Activated naive CD4-positive, alpha-beta T cell treated with anti-CD3 and anti-CD28 coated beads, Interleukin-2, amount 10 ng/mL, durations not matched to agents 7 days and 5 days (primary cell): Measurements from ENCODE around the gene CNKSR3.

ENCODE experiments used
- CTCF ChIA-PET: fragments of 350-600 bp; sonication (Branson Sonifier 250); formaldehyde crosslinking; loops from one replicate; lab custom pipeline; 2021; ENCODE audit warnings: antibody characterized with exemption; lab: Charles Lee
- DNase-seq: peaks from one replicate; pipeline ENCODE4 v3.0.0-alpha.2; 2020
- H3K27ac Mint-ChIP-seq: one replicate; pipeline ENCODE4 v1.8.0; 2021; ENCODE audit warnings: mild to moderate bottlenecking, moderate library complexity, mixed read lengths
- H3K27me3 Mint-ChIP-seq: one replicate; pipeline ENCODE4 v1.8.0; 2021; ENCODE audit warnings: mild to moderate bottlenecking, mixed read lengths
- H3K36me3 Mint-ChIP-seq: one replicate; pipeline ENCODE4 v1.8.0; 2021; ENCODE audit warnings: mixed read lengths
- H3K4me1 Mint-ChIP-seq: one replicate; pipeline ENCODE4 v1.8.0; 2021; ENCODE audit warnings: mixed read lengths
- H3K4me3 Mint-ChIP-seq: one replicate; pipeline ENCODE4 v1.8.0; 2021; ENCODE audit warnings: mild to moderate bottlenecking, moderate library complexity, mixed read lengths
- H3K9me3 Mint-ChIP-seq: one replicate; pipeline ENCODE4 v1.8.0; 2021; ENCODE audit warnings: mixed read lengths

Gene CNKSR3

DNA sequence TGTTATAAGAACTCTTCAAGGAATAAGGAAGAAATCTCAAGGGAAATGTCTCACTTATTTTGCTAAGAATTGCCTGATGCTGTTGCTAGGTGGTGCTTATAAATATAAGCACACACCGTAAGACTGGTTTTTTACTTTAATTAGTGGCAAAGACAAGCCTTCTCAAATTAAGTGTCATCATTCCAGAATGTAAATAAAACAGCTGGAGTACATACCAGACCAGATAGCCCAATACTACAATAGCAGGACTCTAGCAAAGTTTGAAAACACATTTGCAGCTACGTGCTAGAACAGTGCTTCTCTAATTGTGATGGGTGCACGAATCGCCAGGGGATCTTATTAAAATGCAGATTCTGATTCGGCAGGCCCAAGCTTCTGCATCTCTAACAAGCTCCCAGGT is 6.8 kb downstream of the CNKSR3 start:
- no peak for DNase-seq
- Mint-ChIP-seq H3K36me3 (no peaks in the 10 kb centered on the region), H3K27ac (no peak overlapping the region), H3K9me3 (no peaks in the 10 kb centered on the region), H3K4me1 (no peaks in the 10 kb centered on the region), H3K4me3 (no peak overlapping the region), H3K27me3 (peaks cover 21% of the 10 kb centered on the region)
- CTCF ChIA-PET, result interaction anchor here (0.6 to 0.7 kb wide), 2 partner anchors 10 to 171 kb away, joined by 3 read pairs; no protein-coding TSS in a partner anchor

DNA sequence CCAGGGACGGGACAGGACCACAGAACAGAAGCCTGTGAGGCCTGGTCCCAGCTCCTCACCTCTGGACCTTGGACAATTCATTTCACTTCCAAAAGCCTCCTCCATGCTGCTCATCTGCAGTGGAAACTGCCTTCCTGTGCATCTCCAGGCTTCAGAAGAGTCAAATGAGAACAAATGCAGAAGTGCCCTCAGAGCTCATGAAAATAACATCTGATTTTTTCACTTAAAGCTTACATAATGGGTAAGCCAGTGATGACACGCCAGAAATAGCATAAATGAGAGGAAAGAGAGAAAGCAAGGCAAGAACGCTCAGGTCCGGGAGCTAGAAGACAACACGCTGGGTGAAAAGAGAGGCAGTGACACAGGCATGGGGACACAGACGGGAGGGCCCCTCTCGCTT is 7.9 kb downstream of the CNKSR3 start:
- H3K27me3 Mint-ChIP-seq, result peaks cover 12% of the 10 kb centered on the region
- no peak overlapping the region for H3K4me3 Mint-ChIP-seq
- no peak overlapping the region for H3K27ac Mint-ChIP-seq
- no peaks in the 10 kb centered on the region for H3K4me1 Mint-ChIP-seq
- no peaks in the 10 kb centered on the region for H3K9me3 Mint-ChIP-seq
- CTCF ChIA-PET, result no interaction called here
- no peaks in the 10 kb centered on the region for H3K36me3 Mint-ChIP-seq
- no peak for DNase-seq

DNA sequence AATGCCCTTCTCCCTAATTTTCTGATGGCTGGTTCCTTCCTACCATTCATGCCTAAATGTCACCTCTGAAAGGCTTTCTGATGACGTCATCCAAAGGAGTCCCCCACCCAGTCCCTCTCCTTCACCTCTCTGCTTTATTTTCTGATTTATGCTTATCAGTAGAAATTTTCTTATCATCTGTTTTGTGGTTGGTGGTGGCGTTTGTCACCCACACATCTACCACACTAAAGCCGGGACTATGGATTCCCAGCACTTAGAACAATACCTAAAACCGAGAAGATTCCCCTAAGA is 9.0 kb downstream of the CNKSR3 start:
- Mint-ChIP-seq H3K36me3 (no peaks in the 10 kb centered on the region), H3K27ac (no peak overlapping the region), H3K4me3 (no peak overlapping the region), H3K27me3 (peaks cover 12% of the 10 kb centered on the region), H3K4me1 (no peaks in the 10 kb centered on the region), H3K9me3 (no peaks in the 10 kb centered on the region)
- no peak for DNase-seq
- CTCF ChIA-PET, result no interaction called here

DNA sequence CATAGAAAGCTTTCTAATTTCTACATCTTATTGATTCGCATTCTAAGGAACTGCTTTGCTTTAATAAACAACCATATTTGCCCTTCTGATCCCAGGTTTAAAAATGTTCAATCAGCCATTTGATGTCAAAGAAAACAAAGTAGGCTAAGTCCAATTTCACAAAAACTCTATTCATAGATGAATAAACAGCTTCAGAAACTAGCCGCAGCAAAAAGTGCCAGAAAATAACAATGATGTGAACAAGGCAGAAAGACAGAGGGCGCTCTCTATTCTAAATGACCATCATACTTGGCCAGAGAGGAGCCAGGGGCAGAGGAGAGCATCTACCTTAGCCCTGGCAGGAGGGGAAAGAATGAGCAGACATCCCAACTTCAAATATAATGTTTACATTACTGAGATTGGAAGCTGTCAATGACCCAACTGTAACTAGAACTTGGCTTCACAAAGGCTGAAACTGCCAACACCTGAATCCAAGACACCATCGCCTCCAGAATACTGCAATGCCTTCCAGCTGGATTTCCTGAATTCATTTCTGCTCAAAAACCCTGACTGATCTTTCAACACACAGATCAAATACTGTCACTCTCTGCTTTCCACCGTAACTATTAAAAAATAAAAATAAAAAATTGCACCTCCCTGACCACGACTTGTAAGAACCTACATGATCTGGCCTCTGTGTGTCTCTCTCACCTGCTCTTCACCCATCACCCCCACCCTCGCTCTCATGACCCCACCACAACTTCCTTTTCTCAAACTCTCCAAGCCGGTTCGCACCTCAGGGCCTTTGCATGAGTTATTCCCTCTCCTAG is 9.5 kb downstream of the CNKSR3 start:
- no peak overlapping the region for H3K27ac Mint-ChIP-seq
- no peaks in the 10 kb centered on the region for H3K4me1 Mint-ChIP-seq
- DNase-seq, result no peak
- peaks cover 9% of the 10 kb centered on the region for H3K27me3 Mint-ChIP-seq
- H3K4me3 Mint-ChIP-seq, result no peak overlapping the region
- CTCF ChIA-PET, result interaction anchor here (0.7 kb wide), 1 partner anchor 10 kb away, joined by 3 read pairs; no protein-coding TSS in a partner anchor
- H3K36me3 Mint-ChIP-seq, result no peaks in the 10 kb centered on the region
- H3K9me3 Mint-ChIP-seq, result no peaks in the 10 kb centered on the region

DNA sequence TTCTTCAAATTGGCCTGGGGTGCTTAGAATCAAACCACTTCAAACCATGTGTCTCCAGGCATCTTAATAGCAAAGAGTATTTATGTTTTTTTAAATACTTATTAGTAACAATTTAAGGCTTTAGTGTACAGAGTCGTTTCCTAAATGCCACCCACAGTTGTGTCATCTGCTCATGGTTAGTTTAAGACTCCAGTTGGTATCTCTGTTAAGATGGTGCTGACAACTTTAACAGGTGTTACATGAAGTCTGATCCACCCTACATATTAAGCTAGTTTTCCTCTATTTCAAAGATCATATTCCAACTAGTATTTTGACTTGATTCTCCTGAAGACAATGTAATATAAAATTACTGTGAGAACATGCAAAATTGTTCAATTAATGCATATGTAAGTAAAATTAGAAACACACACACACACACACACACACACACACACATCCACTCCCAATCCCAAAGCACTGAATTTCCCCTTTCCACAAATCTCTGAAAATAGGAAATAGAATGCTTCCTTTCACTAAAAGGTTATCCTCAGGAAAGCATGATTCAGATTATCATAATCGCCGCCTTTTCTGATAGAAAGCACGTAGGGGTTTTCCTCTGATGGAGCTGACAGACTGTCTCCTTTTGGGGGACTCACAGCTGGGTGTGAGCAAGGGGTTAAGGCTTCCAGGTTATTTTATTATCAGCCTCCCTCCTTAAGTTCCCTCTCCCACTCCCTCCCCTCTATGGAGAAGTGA is 10.5 kb downstream of the CNKSR3 start:
- no peaks in the 10 kb centered on the region for H3K4me1 Mint-ChIP-seq
- H3K27me3 Mint-ChIP-seq, result peaks cover 12% of the 10 kb centered on the region
- DNase-seq, result no peak
- no peaks in the 10 kb centered on the region for H3K36me3 Mint-ChIP-seq
- H3K9me3 Mint-ChIP-seq, result no peaks in the 10 kb centered on the region
- H3K4me3 Mint-ChIP-seq, result no peak overlapping the region
- no peak overlapping the region for H3K27ac Mint-ChIP-seq
- CTCF ChIA-PET, result interaction anchor here (0.7 kb wide), 1 partner anchor 9 kb away, joined by 3 read pairs; no protein-coding TSS in a partner anchor

DNA sequence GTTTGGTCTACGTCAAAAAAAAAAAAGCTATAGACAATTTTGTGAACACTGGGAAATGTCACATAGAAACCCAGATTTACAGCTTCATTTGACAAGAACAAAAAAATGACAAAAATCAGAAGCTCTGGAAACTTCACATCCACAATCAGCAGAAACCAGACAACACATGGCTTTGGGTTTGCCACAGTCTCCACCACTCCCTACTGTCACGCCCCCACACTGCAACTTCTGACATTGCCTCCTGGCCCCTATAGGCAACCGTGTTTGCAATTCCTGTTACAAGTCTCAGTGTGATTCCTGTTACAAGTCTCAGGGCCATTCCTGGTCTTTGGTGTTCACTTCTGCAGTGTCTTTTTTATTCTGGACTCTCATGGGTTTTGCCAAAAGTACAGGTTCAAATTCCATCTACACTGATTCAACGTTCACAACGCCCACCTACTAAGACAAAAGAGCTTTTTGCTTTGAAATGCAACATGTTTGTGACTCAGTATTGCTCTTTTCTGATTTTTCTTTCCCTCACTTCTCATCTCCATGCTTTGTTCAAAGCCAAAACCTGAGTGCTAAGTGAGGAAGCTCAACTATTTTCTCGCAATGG is 12.0 kb downstream of the CNKSR3 start:
- H3K4me1 Mint-ChIP-seq, result no peaks in the 10 kb centered on the region
- peaks cover 12% of the 10 kb centered on the region for H3K27me3 Mint-ChIP-seq
- DNase-seq, result no peak
- H3K36me3 Mint-ChIP-seq, result no peaks in the 10 kb centered on the region
- CTCF ChIA-PET, result no interaction called here
- H3K27ac Mint-ChIP-seq, result no peak overlapping the region
- H3K9me3 Mint-ChIP-seq, result no peaks in the 10 kb centered on the region
- no peak overlapping the region for H3K4me3 Mint-ChIP-seq

DNA sequence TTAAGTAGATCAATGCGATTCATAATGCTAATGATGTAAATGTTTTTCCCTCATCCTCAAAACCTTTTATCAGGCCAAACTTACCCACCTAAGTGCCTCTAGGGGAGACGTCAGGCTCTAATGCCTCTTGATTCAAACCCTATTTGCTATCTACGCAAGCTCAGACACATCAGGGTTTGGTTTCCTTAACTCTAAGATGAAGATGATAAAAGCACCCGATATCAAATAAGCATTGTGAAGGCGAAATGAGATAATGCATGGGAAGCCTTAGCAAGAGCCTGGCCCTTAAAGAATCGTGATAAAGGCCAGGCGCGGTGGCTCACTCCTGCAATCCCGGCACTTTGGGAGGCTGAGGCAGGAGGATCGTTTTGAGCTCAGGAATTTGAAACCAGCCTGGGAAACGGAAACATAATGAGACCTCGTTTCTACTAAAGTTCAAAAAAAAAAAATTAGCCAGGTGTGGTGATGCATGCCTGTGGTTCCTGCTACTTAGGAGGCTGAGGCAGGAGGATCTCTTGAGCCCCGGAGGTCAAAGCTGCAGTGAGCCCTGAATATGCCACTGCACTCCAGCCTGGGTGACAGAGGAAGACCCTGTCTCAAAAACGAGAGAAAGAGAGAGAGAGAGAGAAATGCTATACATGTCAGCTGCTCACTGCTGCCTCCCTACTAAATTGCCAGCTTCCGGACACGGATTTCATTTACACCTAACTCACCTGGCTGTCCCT is 13.5 kb downstream of the CNKSR3 start:
- no peak overlapping the region for H3K27ac Mint-ChIP-seq
- no peaks in the 10 kb centered on the region for H3K9me3 Mint-ChIP-seq
- CTCF ChIA-PET, result no interaction called here
- H3K36me3 Mint-ChIP-seq, result no peaks in the 10 kb centered on the region
- no peak overlapping the region for H3K4me3 Mint-ChIP-seq
- peaks cover 12% of the 10 kb centered on the region for H3K27me3 Mint-ChIP-seq
- DNase-seq, result no peak
- H3K4me1 Mint-ChIP-seq, result no peaks in the 10 kb centered on the region

DNA sequence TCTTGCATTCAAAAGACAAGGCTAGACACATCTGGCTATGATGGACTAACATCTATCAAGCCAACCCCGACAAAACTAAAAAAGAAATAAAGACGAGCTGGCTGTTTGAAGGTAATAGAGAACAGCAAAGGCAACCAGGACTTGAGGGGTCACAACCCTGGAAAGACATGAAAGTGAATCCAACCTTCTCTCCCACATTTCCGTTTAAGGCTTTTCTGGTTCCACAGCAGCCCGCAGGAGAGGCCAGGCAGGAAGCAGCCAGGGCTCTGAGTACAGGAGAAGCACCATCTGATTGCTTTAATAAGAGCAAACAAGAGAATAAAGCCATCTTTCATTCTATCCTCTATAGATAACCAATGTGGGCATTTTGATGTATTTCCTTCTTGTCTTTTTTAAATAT is 14.3 kb downstream of the CNKSR3 start:
- H3K27me3 Mint-ChIP-seq, result peaks cover 8% of the 10 kb centered on the region
- CTCF ChIA-PET, result no interaction called here
- H3K36me3 Mint-ChIP-seq, result no peaks in the 10 kb centered on the region
- no peak overlapping the region for H3K27ac Mint-ChIP-seq
- no peaks in the 10 kb centered on the region for H3K4me1 Mint-ChIP-seq
- H3K4me3 Mint-ChIP-seq, result no peak overlapping the region
- no peak for DNase-seq
- no peaks in the 10 kb centered on the region for H3K9me3 Mint-ChIP-seq

DNA sequence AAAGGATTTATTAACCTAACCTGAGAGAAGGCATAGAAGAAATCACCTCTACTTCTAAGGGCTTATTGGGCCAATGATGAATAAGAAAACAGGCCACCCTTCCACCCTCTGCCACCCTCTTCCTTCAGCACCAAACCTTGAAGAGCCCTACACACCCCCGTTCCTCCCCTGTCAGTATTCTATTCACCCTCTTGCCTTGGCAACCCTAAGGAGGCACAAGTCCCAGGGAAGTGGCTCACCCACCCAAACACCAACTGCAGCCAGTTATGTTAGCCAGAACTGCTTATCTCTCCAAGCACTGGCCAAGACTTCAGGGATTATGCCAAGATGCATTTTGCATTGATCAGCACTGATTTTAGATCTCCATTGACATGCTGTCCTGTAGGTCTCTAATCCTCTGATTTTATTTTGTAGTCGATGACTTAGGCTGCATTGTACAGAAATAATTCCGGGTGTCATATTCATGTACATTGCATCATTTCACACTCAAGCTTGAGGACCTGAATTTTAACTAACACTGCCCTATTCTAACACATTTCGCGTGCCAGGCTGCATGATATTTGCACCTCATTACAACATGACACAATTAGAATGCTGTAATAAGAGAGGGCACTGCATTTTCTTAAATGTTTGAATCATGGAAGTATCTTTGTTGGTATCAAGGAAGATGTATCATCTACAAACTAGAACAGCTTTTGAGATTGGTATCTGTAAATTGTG is 15.7 kb downstream of the CNKSR3 start:
- no peak for DNase-seq
- CTCF ChIA-PET, result no interaction called here
- Mint-ChIP-seq H3K4me3 (no peak overlapping the region), H3K9me3 (no peaks in the 10 kb centered on the region), H3K27ac (no peak overlapping the region), H3K36me3 (no peaks in the 10 kb centered on the region), H3K27me3 (peaks cover 4% of the 10 kb centered on the region), H3K4me1 (no peaks in the 10 kb centered on the region)

DNA sequence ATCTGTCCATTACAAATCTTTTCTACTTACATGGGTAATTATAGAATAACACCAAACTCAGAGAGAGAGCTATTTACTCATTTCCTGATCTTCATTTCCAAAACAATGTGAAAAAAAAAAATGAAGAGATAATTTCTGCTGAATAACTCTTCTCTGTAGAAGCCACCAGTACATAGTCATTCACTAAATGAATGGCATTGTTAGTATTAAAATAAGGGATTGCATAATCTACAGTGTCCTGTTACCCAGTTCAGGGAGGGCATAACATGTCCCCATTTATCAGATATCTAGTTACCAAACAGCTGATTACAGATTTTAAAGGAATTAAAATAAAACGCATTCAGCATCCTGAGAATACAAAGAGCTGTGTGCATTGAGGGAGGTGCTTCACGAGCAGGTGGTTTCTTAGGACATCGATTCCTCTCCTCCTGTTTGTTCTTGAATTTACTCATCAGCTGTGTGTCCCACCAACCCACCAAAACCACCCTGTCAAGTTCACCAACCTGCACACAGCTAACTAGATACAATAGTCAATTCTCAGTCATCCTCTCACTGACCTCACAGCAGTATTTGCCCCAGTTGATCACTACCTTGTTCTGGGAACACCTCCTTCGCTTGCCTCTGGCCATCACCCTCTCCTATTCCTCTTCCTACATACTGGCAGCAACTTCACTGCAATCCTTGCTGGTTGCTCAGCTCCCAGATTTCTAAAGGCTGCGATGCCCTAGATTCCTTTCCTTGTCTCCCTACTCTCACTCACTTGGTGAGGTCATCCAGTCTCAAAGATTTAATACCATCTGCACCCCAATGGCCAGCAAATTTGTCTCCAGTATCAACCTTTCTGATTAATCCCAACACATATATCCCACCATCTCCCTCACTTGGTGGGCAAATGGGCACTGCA is 18.7 kb downstream of the CNKSR3 start:
- Mint-ChIP-seq H3K4me1 (no peaks in the 10 kb centered on the region), H3K36me3 (no peaks in the 10 kb centered on the region), H3K4me3 (no peak overlapping the region), H3K27ac (no peak overlapping the region), H3K9me3 (no peaks in the 10 kb centered on the region), H3K27me3 (peaks cover 4% of the 10 kb centered on the region)
- no peak for DNase-seq
- CTCF ChIA-PET, result interaction anchor here (1.2 kb wide), 1 partner anchor 9 kb away, joined by 3 read pairs; no protein-coding TSS in a partner anchor

DNA sequence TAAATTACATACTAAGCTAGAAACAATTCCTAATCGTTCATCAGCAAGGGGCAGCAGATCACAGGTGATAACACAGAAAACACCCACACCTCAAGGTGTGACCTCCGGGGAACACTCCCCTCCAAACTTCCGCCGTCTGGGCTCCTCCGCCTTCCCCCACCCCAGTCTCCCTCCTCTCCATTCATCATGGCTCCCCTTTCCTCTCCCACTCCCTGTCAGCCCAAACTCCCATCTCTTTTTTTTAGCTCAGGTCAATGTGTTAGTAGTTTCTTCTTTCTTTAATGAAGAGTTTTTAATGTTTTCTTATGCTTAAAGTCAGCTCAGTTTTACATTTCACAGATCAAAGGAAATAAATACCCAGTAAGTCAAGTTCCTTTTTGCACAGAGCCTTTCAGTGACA is 20.7 kb downstream of the CNKSR3 start:
- Mint-ChIP-seq H3K27ac (no peak overlapping the region), H3K27me3 (no peaks in the 10 kb centered on the region), H3K4me3 (no peak overlapping the region), H3K4me1 (no peaks in the 10 kb centered on the region), H3K36me3 (no peaks in the 10 kb centered on the region), H3K9me3 (no peaks in the 10 kb centered on the region)
- CTCF ChIA-PET, result no interaction called here
- DNase-seq, result no peak

DNA sequence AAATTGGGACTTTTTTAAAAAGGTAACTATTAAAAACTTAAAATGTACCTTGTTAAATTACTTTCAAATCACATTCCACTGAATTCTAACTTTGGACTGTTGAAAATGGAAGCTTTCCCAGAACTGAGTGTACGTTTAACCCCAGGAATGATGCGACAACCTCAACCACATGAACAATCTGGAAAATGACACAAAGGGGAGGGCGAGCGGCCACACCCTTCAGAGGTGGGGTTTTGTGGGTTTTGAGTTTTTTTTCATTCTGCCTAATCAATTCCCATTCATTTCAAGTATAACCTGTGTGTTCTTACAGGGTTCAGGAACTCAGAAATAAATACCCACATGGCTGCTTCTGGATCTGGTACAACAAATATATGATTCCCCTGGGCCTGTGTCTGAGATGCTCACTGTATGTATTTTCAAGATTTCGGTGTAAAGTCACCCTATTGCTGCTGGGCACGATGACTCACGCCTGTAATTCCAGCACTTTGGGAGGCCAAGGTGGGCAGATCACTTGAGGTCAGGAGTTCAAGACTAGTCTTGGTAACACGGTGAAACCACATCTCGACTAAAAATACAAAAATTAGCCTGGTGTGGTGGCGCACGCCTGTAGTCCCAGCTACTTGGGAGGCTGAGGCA is 21.6 kb downstream of the CNKSR3 start:
- Mint-ChIP-seq H3K4me1 (no peaks in the 10 kb centered on the region), H3K4me3 (no peak overlapping the region), H3K27me3 (no peaks in the 10 kb centered on the region), H3K9me3 (no peaks in the 10 kb centered on the region), H3K36me3 (no peaks in the 10 kb centered on the region), H3K27ac (no peak overlapping the region)
- CTCF ChIA-PET, result no interaction called here
- no peak for DNase-seq

DNA sequence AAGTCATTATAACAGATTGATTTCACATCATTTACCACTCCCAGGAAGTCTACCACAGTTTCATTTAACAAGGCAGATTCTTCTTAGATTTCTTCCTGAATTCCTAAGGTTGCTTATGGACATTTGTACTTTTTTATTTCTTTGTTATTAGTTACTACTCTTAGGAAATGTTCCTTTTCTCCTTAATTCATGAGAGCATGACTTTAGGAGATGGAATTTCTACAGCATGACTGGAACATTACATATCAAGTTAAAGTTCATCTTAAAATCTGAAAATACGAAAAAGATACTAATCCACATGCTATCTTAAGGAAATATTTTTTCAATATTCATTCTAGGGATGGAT is 22.3 kb downstream of the CNKSR3 start:
- no peaks in the 10 kb centered on the region for H3K27me3 Mint-ChIP-seq
- H3K27ac Mint-ChIP-seq, result no peak overlapping the region
- no peaks in the 10 kb centered on the region for H3K9me3 Mint-ChIP-seq
- no peak for DNase-seq
- H3K36me3 Mint-ChIP-seq, result no peaks in the 10 kb centered on the region
- CTCF ChIA-PET, result no interaction called here
- no peaks in the 10 kb centered on the region for H3K4me1 Mint-ChIP-seq
- no peak overlapping the region for H3K4me3 Mint-ChIP-seq
